ENCODE data around the gene POLG2.
"Not testable (repeated sequence)": the region's sequence is repeated elsewhere in the genome, so short reads cannot be mapped to it uniquely, and the experiment has no call there.

POLG2 gene

GRCh38 chr17:64505340-64506200 is 8.7 kb upstream of the POLG2 start:
- peak; percentile 65 for DNase-seq (ENCODE audit: low read depth)

- no peak for DNase-seq (ENCODE audit: low read depth)
Observed at GRCh38 chr17:64504769-64505339, 8.0 kb upstream of the POLG2 start.

DNA sequence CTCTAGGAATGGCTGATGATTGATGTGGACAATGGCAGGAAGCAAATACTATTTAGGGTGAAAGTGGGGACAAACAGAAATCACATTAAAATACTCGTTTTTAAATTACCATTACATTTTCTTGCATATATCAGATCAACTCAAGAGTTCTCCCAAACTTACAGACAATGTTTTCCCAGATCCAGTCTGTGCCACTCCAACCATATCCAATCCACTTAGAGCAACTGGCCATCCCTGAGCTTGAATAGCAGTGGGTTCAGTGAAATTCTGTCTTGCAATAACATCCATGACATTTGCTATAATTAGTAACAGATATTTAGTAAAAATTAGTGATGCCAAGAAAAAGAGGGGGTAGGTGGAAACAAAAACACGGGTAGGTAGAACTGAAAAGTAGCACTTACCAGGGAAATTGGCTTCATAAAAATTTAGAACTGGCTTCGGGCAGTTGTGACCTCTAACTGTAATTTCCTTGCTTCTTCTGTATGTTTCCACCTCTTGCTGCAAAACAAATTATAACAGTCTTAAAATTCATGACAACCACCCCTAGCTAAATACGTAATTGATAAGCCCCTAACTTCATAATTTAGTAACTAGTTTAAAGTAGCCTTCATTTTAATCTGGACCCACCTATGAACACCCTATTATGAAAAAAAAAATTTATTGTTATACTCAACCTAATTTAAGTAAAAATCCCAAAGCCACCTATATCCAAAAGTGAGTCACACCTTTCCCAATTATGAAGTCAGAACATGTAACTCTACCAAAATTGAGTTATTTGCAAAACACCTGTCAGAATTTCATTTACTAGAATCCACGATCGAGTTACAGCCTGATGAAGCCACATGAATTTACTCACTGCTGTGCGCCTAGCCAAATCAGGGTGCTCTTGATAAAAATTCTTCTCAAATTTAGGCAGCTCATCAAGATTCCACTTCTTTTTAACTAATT is 7.2 kb upstream of the POLG2 start:
- no peak for DNase-seq (ENCODE audit: low read depth)

DNA sequence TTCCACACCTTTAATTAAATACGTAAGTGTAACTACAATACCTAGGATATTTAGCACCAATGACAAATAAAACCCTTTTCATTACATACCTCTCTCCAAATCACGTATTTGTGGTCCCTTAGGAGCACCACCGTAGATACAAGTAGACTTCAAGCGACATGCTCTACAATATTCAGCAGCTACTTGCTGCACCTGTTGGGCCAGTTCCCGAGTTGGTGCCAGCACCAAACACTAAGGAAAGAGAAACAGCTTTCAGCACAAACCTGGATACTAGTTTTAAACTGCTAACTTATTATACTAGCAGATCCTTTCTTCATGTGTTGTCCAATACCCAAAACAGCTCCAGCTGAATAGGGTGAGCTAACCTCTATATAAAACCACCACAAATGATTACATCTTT is 6.5 kb upstream of the POLG2 start:
- no peak for DNase-seq (ENCODE audit: low read depth)

GRCh38 chr17:64502809-64503208 is 6.0 kb upstream of the POLG2 start:
- no peak for DNase-seq (ENCODE audit: low read depth)

- no peak for DNase-seq (ENCODE audit: low read depth)
Observed at GRCh38 chr17:64502021-64502420, 5.2 kb upstream of the POLG2 start.

DNA sequence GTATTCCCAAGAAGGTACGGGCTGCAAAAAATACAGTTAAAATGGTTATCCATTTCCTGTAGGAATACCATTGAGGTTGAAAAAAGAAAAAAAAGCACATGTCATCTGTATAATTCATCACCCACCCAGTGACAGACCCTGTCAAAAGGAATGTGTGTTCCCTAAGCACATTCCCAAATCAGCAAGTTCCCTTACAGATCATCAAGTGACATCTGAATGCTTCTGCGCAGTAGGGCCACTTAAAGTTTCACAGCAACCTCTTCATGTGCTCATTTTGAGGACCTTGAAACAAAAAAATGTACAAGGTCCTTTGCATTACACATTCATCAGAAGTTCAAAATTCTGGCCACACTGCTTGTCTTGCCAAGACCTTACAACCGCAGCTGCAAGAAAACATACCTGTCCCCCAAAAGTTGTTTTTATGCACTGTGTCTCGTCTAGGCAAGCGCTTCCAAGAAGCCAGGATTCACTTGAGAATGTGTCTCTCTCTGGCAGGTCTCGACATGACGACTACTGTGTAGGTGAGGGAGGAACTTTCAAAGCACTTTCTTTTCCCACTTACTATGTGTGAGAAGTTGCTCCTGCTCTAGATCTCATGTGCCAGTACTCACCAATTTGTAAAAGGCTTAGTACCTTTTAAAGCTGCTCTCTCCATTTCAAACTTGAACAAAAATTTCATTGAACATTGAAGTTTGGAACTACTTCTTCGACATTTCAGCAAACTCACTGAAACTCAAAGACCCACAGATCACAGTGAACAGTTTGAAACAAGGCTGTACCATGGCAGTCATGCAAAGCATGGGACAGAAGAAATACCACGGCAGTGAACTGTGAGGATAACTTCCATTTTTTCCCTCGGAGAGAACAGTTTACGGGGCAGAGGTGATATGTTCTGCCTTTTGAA is 4.3 kb upstream of the POLG2 start:
- no peak for DNase-seq (ENCODE audit: low read depth)

GRCh38 chr17:64500487-64500859 is 3.6 kb upstream of the POLG2 start:
- DNase-seq (ENCODE audit: low read depth), result no peak

DNA sequence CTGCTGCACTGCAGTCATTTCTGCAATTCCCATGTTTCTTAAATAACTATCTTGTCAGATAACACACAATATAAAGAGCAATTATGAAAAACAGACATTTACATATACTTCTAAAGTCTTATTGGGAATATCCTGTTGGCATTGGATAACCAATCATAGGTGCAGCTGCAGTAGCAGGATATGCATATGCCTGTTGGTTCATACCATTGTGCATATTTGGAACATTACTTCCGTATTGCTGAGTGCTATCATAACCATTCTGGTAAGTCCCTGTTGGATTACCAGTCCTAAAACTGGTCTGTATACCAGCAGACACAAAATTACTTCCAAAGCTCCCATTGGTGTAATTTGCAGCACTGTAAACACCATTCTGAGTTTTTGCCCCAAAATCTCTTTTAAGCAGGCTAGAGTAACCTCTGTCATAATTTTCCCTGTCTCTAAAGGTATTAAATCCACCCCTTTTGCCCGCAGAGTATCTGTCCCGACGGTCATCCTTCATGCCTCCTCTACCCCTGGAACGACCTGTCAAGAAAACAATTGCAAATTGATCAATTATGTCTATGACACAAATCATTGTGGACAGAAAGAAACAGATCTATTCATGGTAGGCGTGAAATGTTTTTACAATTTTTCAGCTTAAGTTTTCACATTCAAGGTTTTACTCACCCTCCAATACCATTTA is 3.1 kb upstream of the POLG2 start:
- no peak for DNase-seq (ENCODE audit: low read depth)

DNA sequence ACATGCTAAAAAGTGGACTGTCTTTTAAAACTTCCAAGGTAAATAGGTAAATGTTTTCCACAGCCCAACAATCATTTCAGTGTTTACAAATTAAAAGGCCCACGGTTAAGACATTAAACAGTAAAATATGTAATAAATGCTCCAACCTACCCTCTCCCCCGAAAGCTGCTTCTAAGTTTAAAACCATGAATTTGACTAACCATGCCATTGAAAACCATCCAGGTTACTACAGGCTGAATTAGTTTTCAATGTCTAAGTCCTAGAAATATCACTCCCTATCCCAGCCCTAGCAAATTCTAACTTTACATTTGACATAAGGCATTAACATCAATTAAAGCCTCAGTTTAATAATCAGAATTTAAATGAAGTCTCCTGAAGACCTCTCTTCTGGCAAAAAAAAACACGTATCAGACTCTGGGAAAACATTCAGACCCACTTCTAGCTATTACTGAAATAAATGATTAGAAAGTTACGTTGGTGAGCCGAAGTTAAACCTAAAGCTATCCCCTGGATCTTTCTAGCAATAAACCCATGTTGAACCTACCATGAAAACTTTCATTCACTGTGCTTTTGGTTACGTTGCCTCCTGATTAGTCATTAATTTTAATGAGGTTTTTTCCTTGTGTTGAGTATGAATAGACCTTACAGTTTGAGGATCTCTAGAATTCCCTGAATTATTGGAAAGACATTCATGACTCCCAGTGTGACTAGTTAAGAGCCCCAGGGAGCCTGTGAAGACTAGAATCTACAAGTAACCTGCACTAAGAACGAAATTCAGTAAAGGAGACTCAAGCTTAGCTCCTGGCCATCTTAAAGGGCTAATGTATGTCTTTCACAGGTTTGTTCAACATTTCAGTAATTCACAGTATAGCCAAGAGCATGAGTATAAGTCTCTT is 1.7 kb upstream of the POLG2 start:
- no peak for DNase-seq (ENCODE audit: low read depth)

DNA sequence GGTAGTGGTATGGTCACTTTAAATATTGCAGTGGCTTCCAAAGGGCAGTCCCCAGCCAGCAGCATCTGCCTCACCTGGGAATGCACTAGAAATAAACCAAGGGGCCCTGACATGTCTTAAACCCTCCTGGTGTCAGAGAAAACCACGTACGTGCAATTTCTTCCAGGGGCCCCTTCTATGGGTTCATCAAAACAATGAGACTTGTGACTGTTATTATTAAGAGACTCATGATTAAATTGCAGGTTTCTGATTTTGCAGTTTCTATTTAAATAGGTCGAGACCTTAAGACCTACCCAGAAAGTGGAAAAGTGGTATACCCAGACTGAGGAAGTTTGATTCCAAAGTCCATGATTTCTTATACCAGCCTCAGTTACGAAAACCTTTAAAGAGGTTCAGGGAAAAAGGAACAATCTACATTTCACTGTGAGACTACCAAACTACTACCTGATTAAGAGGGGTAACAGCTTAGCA is 746 bp upstream of the POLG2 start:
- DNase-seq (ENCODE audit: low read depth), result no peak

DNA sequence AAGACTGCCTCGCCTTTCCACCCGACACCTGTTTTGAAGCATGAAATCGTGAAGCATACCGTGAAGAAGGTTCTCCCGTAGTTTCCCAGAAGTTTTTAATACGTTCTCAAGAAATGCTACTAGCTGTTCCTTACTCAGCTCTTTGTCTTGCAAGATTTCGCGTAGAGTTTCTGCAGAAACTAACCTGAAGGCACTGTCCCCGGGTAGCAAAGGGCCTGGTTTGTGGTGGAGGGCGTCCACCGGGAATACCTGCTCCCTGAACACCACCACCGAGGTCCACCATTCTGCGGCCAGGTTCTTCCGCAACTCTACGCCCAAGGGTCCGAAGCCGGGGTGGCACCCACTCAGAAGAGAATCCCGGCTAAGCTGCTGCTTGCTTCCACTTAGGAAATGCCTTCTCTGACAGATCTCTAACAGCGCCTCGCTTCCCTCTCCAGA is 487 bp downstream of the POLG2 start:
- no peak for DNase-seq (ENCODE audit: low read depth)

GRCh38 chr17:64495300-64495699 is 1.6 kb downstream of the POLG2 start:
- DNase-seq (ENCODE audit: low read depth), result not testable (repeated sequence)

GRCh38 chr17:64494121-64494520 is 2.7 kb downstream of the POLG2 start:
- DNase-seq (ENCODE audit: low read depth), result no peak

GRCh38 chr17:64492481-64493109 is 4.3 kb downstream of the POLG2 start:
- DNase-seq (ENCODE audit: low read depth), result no peak

DNA sequence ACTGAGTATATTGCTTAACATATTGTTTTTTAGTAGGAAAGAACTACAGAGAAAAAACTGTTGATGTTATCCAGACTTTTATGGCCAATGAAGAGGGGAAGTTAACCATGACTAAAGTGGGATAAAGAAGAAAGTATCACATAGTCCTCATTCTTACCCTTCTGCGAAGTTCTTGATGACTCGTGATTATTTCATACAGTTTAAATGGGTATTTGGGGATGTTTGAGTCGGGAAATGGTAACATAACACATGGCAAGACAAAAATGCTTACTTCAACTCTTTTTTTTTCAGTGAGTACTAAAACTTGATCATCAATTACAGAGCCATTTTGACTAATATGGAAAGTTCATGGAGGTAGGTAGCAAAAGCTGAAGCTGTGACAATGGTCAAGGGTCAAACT is 4.9 kb downstream of the POLG2 start:
- DNase-seq (ENCODE audit: low read depth), result no peak

DNA sequence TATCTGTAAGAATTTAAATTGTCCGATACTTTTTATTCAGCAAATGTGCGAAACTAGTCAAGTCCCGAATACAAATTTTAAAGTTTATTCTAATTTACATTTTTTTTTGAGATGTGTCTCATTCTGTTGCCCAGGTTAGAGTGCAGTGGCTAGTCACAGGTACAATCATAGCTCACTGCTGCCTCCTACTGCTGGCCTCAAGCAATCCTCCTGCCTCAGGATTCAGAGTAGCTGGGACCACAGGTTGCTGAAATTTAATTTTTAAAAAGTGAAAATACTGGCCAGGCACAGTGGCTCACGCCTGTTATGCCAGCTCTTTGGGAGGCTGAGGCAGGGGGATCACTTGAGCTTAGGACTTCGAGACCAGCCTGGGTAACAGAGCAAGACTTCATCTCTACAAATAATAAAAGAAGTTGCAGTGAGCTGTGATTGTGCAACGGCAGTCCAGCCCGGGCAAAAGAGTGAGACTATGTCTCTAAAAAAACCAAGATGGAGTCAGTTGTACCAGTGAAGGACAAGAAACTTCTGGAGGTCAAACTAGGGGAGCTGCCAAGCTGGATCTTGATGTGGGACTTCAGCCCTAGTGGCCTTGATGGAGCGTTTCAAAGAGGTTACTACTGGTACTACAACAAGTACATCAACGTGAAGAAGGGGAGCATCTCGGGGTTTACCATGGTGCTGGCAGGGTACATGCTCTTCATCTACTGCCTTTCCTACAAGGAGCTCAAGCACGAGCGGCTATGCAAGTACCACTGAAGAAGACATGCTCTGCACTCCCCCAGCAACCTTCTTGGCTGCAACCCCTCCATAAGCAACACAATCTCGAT is 5.6 kb downstream of the POLG2 start:
- DNase-seq (ENCODE audit: low read depth), result no peak

DNA sequence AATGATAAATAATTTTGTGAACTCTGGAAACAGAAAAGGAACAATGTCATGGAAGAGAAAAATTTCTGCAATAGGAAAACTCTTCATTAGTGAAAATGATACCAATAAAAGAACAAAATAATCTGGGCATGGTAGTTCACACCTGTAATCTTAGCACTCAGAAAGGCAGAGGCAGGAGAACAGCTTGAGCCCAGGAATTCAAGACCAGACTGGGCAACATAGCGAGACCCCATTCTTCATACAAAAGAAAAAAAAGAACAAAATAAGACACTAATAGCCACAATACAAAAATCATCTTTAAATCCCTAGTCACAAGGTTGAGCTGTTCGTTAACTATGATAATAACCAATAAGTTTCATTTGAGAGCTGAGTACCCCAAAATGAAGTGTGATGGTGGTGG is 8.6 kb downstream of the POLG2 start:
- DNase-seq (ENCODE audit: low read depth), result no peak
